ENCODE results near the gene RGL3. TPM values are rescaled to one million over a fixed set of nuclear protein-coding genes. Genes with fewer than 3 reads are reported as not detected.

Gene RGL3
- total and polyA plus RNA-seq, 9 of the 15 experiments (the other 6 are each of a cell fraction or from before 2014, with no cell fraction given): 0.12 to 0.61 (median 0.32) TPM; not detected in 4

DNA sequence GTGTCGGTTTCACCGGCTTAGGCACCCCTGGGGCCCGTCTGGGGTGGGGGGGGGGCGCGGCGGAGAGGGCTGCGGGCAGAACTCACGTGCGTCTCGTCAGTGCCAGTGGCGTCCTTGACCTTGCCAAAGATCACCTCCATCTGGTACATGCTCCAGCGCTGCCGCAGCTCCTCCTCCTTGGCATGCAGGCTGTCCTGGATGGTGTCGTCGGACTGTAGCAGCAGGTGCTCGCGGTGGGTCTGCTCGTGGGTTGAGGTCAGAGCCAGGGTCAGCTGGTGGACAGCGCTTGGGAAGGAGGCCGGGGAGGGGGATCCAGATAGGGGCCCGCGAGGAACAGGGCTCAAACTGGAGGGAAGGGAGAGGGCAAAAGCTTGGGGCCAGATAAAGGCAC, 4.7 kb upstream of the RGL3 start:
- no TSS peak for BruUV-seq (replicated peaks)
- peak in 2 of 4 experiments; percentile 18 to 23 for DNase-seq (ENCODE audit: extremely low read depth in 1 of 4, low spot score in 3 of 4)
- peaks cover 2 to 63% of the 10 kb centered on the region in 2 experiments; a peak in 3 of 5 replicates for H3K4me1 ChIP-seq (replicated peaks in 1 of 2; ENCODE audit: control insufficient read depth in 2 of 2, insufficient read depth in 2 of 2, low read length in 2 of 2)
- ChIA-PET POLR2A (interaction anchor here (0.9 to 1.2 kb wide), 2 partner anchors 10 to 49 kb away, joined by 3 to 5 read pairs; partner anchors contain the start of gene SWSAP1), CTCF (ENCODE audit: low intra/inter-chr PET ratio) (no interaction called here)
- no peak overlapping the region for H2AFZ ChIP-seq (ENCODE audit: low read depth, low read length)
- H3K9me1 ChIP-seq (ENCODE audit: control insufficient read depth, insufficient read depth, low read length): no peaks in the 10 kb centered on the region
- H3K9ac ChIP-seq (ENCODE audit: insufficient read depth in 1 of 2, low read depth in 2 of 2, low read length in 2 of 2): peak overlapping the region in 1 of 2 experiments; percentile 20; a peak in 1 of 4 replicates
- 32% methylated on average over 9 of the region's 22 CpGs for WGBS (ENCODE audit: insufficient coverage, low coverage, missing lambda C conversion rate)
- in situ Hi-C loops (cut with MboI): no loop called here
- H3K27me3 ChIP-seq (ENCODE audit: control insufficient read depth in 2 of 2, insufficient read depth in 2 of 2, low read length in 2 of 2): peaks cover 2 to 19% of the 10 kb centered on the region in 2 experiments; a peak in 3 of 5 replicates
- intact Hi-C loops (cut with micrococcal nuclease): no loop called here
- H3K79me2 ChIP-seq (ENCODE audit: control insufficient read depth, insufficient read depth, low read length): no peaks in the 10 kb centered on the region
- no peak overlapping the region for H3K4me2 ChIP-seq (ENCODE audit: insufficient read depth, low read length)
- H3K4me3 ChIP-seq: no peak overlapping the region
- ATAC-seq: no peak
- FAIRE-seq: no peak
- no peaks in the 10 kb centered on the region; the same call in 1 of the 2 replicates for H3K9me3 ChIP-seq (replicated peaks; ENCODE audit: control insufficient read depth, insufficient read depth, low read depth, low read length)
- H3K36me3 ChIP-seq (ENCODE audit: control insufficient read depth, insufficient read depth, low read length): no peaks in the 10 kb centered on the region
- H3K27ac ChIP-seq (ENCODE audit: extremely low read depth, low read depth, low read length): no peak overlapping the region
- no peak for TF ChIP-seq GABPA (tag; conservative IDR thresholded peaks at IDR 0.05; ENCODE audit: low read depth)
- TF ChIP-seq EGR1 (conservative IDR thresholded peaks at IDR 0.05): 0 out of 2 replicates have a peak, but pooled peaks have one; percentile 10
- H4K20me1 ChIP-seq (replicated peaks; ENCODE audit: control insufficient read depth, insufficient read depth, low read length): no peaks in the 10 kb centered on the region

DNA sequence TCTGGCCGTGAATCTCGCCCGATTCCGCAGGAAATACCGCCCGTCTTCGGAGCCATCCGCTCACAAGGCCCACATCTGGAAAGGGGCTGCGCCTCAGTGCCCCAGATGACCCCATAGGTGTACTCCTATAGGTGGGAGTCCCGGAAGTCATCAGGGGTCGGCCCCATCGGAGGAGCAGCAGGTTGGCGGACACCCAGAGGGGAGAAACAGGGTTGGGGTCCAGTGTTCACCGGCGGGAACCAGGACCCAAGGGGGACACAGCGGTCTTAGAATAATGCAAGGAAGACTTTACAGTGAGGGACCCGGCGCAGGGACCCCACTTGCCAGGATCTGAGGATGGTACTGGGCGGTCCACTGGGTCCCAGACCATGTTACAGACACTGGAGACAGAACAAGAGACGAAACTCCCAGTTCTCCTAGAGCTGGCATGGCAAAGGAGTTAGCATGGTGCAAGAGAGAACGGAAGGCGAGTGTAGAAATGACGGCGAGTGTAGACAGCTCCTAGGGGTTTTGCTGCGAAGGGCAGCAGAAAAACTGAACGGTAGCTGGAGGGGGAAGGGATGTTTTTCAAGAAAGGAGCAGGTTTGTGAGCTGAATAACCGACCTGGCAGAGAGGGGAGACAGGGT, 4.2 kb upstream of the RGL3 start:
- H3K4me1 ChIP-seq (replicated peaks in 1 of 2; ENCODE audit: control insufficient read depth in 2 of 2, insufficient read depth in 2 of 2, low read length in 2 of 2): peaks cover 2 to 68% of the 10 kb centered on the region in 2 experiments; a peak in 3 of 5 replicates
- H3K9me1 ChIP-seq (ENCODE audit: control insufficient read depth, insufficient read depth, low read length): no peaks in the 10 kb centered on the region
- no peak for TF ChIP-seq NFE2L1 (tag; IDR thresholded peaks at IDR 0.05; ENCODE audit: borderline replicate concordance, low read depth)
- no peak for TF ChIP-seq CAMTA2 (CRISPR knock-in tag; conservative IDR thresholded peaks at IDR 0.05)
- TF ChIP-seq ZNF165 (CRISPR knock-in tag; IDR thresholded peaks at IDR 0.05; ENCODE audit: borderline replicate concordance): no peak
- no peak for TF ChIP-seq RBM14 (IDR thresholded peaks at IDR 0.05; ENCODE audit: borderline replicate concordance, insufficient read depth, low read depth, low read length)
- TF ChIP-seq ZFP36 (IDR thresholded peaks at IDR 0.05; ENCODE audit: low read depth, low read length, partially characterized antibody): no peak
- no peak for TF ChIP-seq NEUROD1 (IDR thresholded peaks at IDR 0.05; ENCODE audit: borderline replicate concordance, low read depth, low read length, partially characterized antibody)
- TF ChIP-seq, protein P1, sequence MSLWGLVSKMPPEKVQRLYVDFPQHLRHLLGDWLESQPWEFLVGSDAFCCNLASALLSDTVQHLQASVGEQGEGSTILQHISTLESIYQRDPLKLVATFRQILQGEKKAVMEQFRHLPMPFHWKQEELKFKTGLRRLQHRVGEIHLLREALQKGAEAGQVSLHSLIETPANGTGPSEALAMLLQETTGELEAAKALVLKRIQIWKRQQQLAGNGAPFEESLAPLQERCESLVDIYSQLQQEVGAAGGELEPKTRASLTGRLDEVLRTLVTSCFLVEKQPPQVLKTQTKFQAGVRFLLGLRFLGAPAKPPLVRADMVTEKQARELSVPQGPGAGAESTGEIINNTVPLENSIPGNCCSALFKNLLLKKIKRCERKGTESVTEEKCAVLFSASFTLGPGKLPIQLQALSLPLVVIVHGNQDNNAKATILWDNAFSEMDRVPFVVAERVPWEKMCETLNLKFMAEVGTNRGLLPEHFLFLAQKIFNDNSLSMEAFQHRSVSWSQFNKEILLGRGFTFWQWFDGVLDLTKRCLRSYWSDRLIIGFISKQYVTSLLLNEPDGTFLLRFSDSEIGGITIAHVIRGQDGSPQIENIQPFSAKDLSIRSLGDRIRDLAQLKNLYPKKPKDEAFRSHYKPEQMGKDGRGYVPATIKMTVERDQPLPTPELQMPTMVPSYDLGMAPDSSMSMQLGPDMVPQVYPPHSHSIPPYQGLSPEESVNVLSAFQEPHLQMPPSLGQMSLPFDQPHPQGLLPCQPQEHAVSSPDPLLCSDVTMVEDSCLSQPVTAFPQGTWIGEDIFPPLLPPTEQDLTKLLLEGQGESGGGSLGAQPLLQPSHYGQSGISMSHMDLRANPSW (CRISPR knock-in tag; IDR thresholded peaks at IDR 0.05): no peak
- POLR2A ChIA-PET: interaction anchor here (1.2 kb wide), 1 partner anchor 49 kb away, joined by 5 read pairs; the partner anchor contains the start of gene SWSAP1
- H3K79me2 ChIP-seq (ENCODE audit: control insufficient read depth, insufficient read depth, low read length): no peaks in the 10 kb centered on the region
- H3K27me3 ChIP-seq (ENCODE audit: control insufficient read depth in 2 of 2, insufficient read depth in 2 of 2, low read length in 2 of 2): peaks cover 2 to 23% of the 10 kb centered on the region in 2 experiments; a peak in 3 of 5 replicates
- DNase-seq (ENCODE audit: extremely low read depth in 1 of 4, low spot score in 3 of 4) (peak in 2 of 4 experiments; percentile 3 to 5), FAIRE-seq (no peak), ATAC-seq (no peak)
- H3K9ac ChIP-seq (ENCODE audit: insufficient read depth in 1 of 2, low read depth in 2 of 2, low read length in 2 of 2): no peak overlapping the region
- in situ Hi-C loops (cut with MboI): no loop called here
- no peak overlapping the region for H2AFZ ChIP-seq (ENCODE audit: low read depth, low read length)
- H3K36me3 ChIP-seq (ENCODE audit: control insufficient read depth, insufficient read depth, low read length): no peaks in the 10 kb centered on the region
- no peaks in the 10 kb centered on the region for H4K20me1 ChIP-seq (replicated peaks; ENCODE audit: control insufficient read depth, insufficient read depth, low read length)
- H3K27ac ChIP-seq (ENCODE audit: extremely low read depth, low read depth, low read length): no peak overlapping the region
- intact Hi-C loops (cut with micrococcal nuclease): no loop called here
- CTCF ChIA-PET (ENCODE audit: low intra/inter-chr PET ratio): no interaction called here
- BruUV-seq (replicated peaks): no TSS peak
- no peaks in the 10 kb centered on the region; the same call in 1 of the 2 replicates for H3K9me3 ChIP-seq (replicated peaks; ENCODE audit: control insufficient read depth, insufficient read depth, low read depth, low read length)
- H3K4me3 ChIP-seq: no peak overlapping the region
- H3K4me2 ChIP-seq (ENCODE audit: insufficient read depth, low read length): no peak overlapping the region
- 56% methylated on average over 26 of the region's 27 CpGs for WGBS (ENCODE audit: insufficient coverage, low coverage, missing lambda C conversion rate)
